Astrocyte (in vitro differentiated cells and primary cell): ENCODE data around the gene GLRA1. TPM values are rescaled to one million over a fixed set of nuclear protein-coding genes. Genes with fewer than 3 reads are reported as not detected.

Experiments
- DNase-seq: peaks from one replicate; pipeline ENCODE4 v3.0.0-alpha.2; 2010; ENCODE audit warnings: low read depth
- FAIRE-seq: peaks from 2 replicates; lab custom pipeline; 2011; peaks lifted over from hg19 to GRCh38; lab: Jason Lieb, UNC
- H2AFZ ChIP-seq: 2 replicates; pipeline ENCODE4 v1.6.0; 2012; ENCODE audit warnings: low read depth, low read length, inconsistent platforms
- H3K27ac ChIP-seq: 2 replicates; pipeline ENCODE4 v1.5.1; 2011; ENCODE audit warnings: low read depth, low read length, inconsistent platforms
- H3K27me3 ChIP-seq: 2 replicates; pipeline ENCODE4 v1.6.0; 2011; ENCODE audit warnings: low read length, inconsistent platforms; ENCODE audit not compliant: insufficient read depth
- H3K36me3 ChIP-seq: 2 replicates; pipeline ENCODE4 v1.5.1; 2011; ENCODE audit warnings: low read length, inconsistent platforms; ENCODE audit not compliant: insufficient read depth
- H3K4me1 ChIP-seq: 2 replicates; pipeline ENCODE4 v1.5.1; 2011; ENCODE audit warnings: low read length, inconsistent platforms; ENCODE audit not compliant: insufficient read depth
- H3K4me2 ChIP-seq: 2 replicates; pipeline ENCODE4 v1.6.0; 2012; ENCODE audit warnings: low read length, inconsistent platforms
- H3K4me3 ChIP-seq: 2 replicates; pipeline ENCODE4 v1.5.1; 2011; ENCODE audit warnings: low read depth, mild to moderate bottlenecking, low read length, inconsistent platforms; ENCODE audit not compliant: insufficient read depth
- H3K79me2 ChIP-seq: 2 replicates; pipeline ENCODE4 v1.6.0; 2012; ENCODE audit warnings: mild to moderate bottlenecking, low read length, inconsistent platforms; ENCODE audit not compliant: insufficient read depth
- H3K9ac ChIP-seq: 2 replicates; pipeline ENCODE4 v1.6.0; 2012; ENCODE audit warnings: mild to moderate bottlenecking, low read length, inconsistent platforms
- H3K9me3 ChIP-seq: 2 replicates; pipeline ENCODE4 v1.5.1; 2012; ENCODE audit warnings: low read depth, mild to moderate bottlenecking, low read length, inconsistent platforms; ENCODE audit not compliant: insufficient read depth
- H4K20me1 ChIP-seq: 2 replicates; pipeline ENCODE4 v1.6.0; 2012; ENCODE audit warnings: low read length, inconsistent platforms; ENCODE audit not compliant: insufficient read depth
- H3K27ac Mint-ChIP-seq: one replicate; pipeline ENCODE4 v1.8.0; 2021; ENCODE audit warnings: mild to moderate bottlenecking, mixed read lengths; ENCODE audit not compliant: unreplicated experiment
- H3K27me3 Mint-ChIP-seq: one replicate; pipeline ENCODE4 v1.8.0; 2021; ENCODE audit warnings: low read depth, mixed read lengths; ENCODE audit not compliant: unreplicated experiment
- H3K36me3 Mint-ChIP-seq: one replicate; pipeline ENCODE4 v1.8.0; 2021; ENCODE audit warnings: low read depth, mixed read lengths; ENCODE audit not compliant: unreplicated experiment
- H3K4me1 Mint-ChIP-seq: one replicate; pipeline ENCODE4 v1.8.0; 2021; ENCODE audit warnings: low read depth, mixed read lengths; ENCODE audit not compliant: unreplicated experiment
- H3K4me3 Mint-ChIP-seq: one replicate; pipeline ENCODE4 v1.8.0; 2021; ENCODE audit warnings: mild to moderate bottlenecking, moderate library complexity, mixed read lengths; ENCODE audit not compliant: unreplicated experiment
- H3K9me3 Mint-ChIP-seq: one replicate; pipeline ENCODE4 v1.8.0; 2021; ENCODE audit warnings: mild to moderate bottlenecking, mixed read lengths; ENCODE audit not compliant: unreplicated experiment
- CTCF ChIP-seq: IDR thresholded peaks from 2 replicates; pipeline ENCODE4 v1.5.1; 2011; ENCODE audit warnings: low read depth, mild to moderate bottlenecking, inconsistent platforms, low read length, moderate library complexity; ENCODE audit not compliant: insufficient read depth
- EZH2 ChIP-seq: IDR thresholded peaks from 2 replicates; pipeline ENCODE4 v1.6.1; 2012; ENCODE audit warnings: mild to moderate bottlenecking, low read length, inconsistent platforms; ENCODE audit not compliant: insufficient read depth
- total RNA-seq: library from RNA; stranded (reverse); gene quantifications from 2 replicates; pipeline ENCODE4 v1.2.1, GENCODE V29; 2021

GLRA1 gene
- total RNA-seq, 1 donor from 2014 or later = not detected

DNA sequence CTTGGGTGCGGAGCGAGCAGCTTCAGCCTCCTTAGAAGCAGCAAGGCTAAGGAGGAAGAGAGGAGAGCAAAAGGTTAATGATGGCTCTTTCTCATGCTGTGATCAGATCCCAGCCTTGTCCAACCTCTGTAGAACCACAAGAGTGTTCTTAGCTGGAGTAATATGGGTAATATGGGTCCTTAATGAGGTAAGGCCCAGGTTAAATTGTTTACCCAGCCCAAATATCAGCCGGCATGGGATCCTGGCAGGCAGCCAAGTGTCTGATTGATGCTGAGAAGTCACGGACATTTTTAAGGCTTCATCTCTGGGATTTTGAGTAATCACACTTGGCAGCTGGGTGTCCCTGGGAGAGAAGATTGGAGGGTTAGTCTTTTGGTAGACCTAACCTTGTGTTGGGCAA lies 32.3 kb downstream of the GLRA1 start:
- no peak for FAIRE-seq
- peaks cover 23% of the 10 kb centered on the region for H3K4me1 Mint-ChIP-seq

DNA sequence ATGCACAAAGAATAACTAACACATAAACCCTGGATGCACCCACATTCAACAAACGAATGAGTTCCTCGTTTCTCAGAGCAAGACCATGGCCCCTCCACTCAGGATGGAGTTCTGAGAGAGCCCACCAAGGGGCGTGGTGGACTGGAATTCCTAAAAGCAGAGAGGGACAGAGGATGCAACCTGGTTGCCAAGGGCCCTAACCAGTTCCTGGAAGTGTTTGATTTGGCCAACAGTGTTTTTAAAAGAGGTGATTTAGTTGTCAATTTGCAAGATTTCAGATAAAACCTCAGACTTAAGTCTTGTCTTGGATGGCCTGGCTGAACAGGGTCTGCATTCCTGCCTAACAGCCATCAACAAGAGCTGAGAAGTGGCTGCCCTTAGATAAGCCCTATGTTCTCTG lies 34.4 kb downstream of the GLRA1 start:
- Histone ChIP-seq H4K20me1 (no peaks in the 10 kb centered on the region), H3K9ac (no peak overlapping the region), H3K4me1 (peaks cover under 1% of the 10 kb centered on the region), H3K9me3 (no peaks in the 10 kb centered on the region), H3K27me3 (no peaks in the 10 kb centered on the region), H3K36me3 (no peaks in the 10 kb centered on the region), H3K4me2 (no peak overlapping the region), H3K4me3 (no peak overlapping the region), H3K27ac (no peak overlapping the region), H2AFZ (no peak overlapping the region), H3K79me2 (no peaks in the 10 kb centered on the region)
- no peak for TF ChIP-seq CTCF
- TF ChIP-seq EZH2 = no peak
- H3K4me1 Mint-ChIP-seq = peaks cover 20% of the 10 kb centered on the region
- no peak for FAIRE-seq
- H3K9me3 Mint-ChIP-seq = peaks cover 6% of the 10 kb centered on the region
- DNase-seq = no peak
- no peaks in the 10 kb centered on the region for H3K27me3 Mint-ChIP-seq
- no peak overlapping the region for H3K27ac Mint-ChIP-seq
- H3K4me3 Mint-ChIP-seq = no peak overlapping the region
- H3K36me3 Mint-ChIP-seq = no peaks in the 10 kb centered on the region

More for the DNA sequence above, 32.3 kb downstream of the GLRA1 start:
- H3K27me3 Mint-ChIP-seq = no peaks in the 10 kb centered on the region
- H3K4me1 ChIP-seq = peaks cover 18% of the 10 kb centered on the region
- peaks cover 6% of the 10 kb centered on the region for H3K9me3 Mint-ChIP-seq
- H3K36me3 ChIP-seq = no peaks in the 10 kb centered on the region
- no peak overlapping the region for H3K27ac ChIP-seq
- H3K4me2 ChIP-seq = no peak overlapping the region
- H4K20me1 ChIP-seq = no peaks in the 10 kb centered on the region
- no peak for DNase-seq
- no peaks in the 10 kb centered on the region for H3K27me3 ChIP-seq
- H3K27ac Mint-ChIP-seq = no peak overlapping the region
- no peak overlapping the region for H3K4me3 ChIP-seq
- H3K9ac ChIP-seq = no peak overlapping the region
- H2AFZ ChIP-seq = no peak overlapping the region
- no peaks in the 10 kb centered on the region for H3K9me3 ChIP-seq
- no peaks in the 10 kb centered on the region for H3K79me2 ChIP-seq
- no peak overlapping the region for H3K4me3 Mint-ChIP-seq
- TF ChIP-seq EZH2 = no peak
- TF ChIP-seq CTCF = no peak
- H3K36me3 Mint-ChIP-seq = no peaks in the 10 kb centered on the region

- Histone ChIP-seq H3K4me3 (no peak overlapping the region), H3K27me3 (no peaks in the 10 kb centered on the region), H3K4me1 (no peaks in the 10 kb centered on the region), H3K79me2 (no peaks in the 10 kb centered on the region), H3K9me3 (no peaks in the 10 kb centered on the region), H2AFZ (no peak overlapping the region), H3K9ac (no peak overlapping the region), H3K36me3 (no peaks in the 10 kb centered on the region), H3K4me2 (no peak overlapping the region), H3K27ac (no peak overlapping the region), H4K20me1 (no peaks in the 10 kb centered on the region)
- Mint-ChIP-seq H3K27me3 (no peaks in the 10 kb centered on the region), H3K27ac (no peak overlapping the region), H3K9me3 (peaks cover 6% of the 10 kb centered on the region), H3K36me3 (no peaks in the 10 kb centered on the region), H3K4me3 (no peak overlapping the region), H3K4me1 (peaks cover 22% of the 10 kb centered on the region)
- no peak for TF ChIP-seq EZH2
- TF ChIP-seq CTCF = no peak
- FAIRE-seq = no peak
- no peak for DNase-seq
Measured at GRCh38 chr5:151889614-151890013, 35.0 kb downstream of the GLRA1 start.
